Jurkat, Clone E6-1 (cell line): Measurements from ENCODE around the gene RPTOR.

Experiments used
- DNase-seq: peaks from one replicate; pipeline ENCODE4 v3.0.0-alpha.2; 2011; ENCODE audit warnings: low read depth, low spot score
- H3K4me3 ChIP-seq: 2 replicates; pipeline ENCODE4 v1.5.1; 2011; ENCODE audit warnings: mild to moderate bottlenecking, low read length, control low read depth, moderate library complexity

Gene RPTOR

DNA sequence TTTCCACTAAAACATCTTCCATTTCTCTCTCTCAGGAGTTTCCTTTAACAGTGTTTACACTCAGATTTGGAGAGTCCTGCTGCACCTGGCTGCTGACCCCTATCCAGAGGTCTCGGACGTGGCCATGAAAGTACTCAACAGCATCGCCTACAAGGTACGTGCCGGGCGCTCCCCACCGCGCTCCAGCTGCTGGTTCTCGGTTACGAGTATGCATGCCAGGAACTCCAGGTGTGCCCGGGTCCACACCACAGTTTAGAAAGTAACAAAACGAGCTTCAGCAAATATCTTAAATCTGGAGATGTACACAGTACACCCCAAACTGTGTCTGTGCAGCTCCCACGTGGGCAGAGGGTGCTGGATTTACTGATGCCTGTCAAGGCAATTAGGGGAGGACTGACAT lies 364.1 kb downstream of the RPTOR start:
- no peak overlapping the region for H3K4me3 ChIP-seq
- DNase-seq: no peak

DNA sequence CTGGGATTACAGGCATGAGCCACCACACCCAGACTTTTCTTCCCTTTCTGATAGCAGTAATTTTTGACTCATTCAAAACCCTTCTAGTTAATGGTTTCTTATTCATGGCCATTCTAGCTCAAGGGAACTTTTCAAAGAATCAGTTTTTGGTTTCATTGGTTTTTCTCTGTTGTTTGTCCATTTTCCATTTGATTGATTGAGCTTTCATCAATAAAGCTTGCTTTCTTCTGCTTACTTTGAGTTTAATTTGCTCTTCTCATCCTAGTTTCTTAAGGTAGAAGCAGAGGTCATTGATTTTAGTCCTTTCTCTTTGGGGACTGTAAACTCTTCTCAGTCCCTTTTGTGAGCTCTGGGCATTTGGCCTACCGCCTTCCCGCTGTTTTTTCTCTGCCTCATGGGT lies 365.0 kb downstream of the RPTOR start:
- no peak overlapping the region for H3K4me3 ChIP-seq
- DNase-seq: no peak

DNA sequence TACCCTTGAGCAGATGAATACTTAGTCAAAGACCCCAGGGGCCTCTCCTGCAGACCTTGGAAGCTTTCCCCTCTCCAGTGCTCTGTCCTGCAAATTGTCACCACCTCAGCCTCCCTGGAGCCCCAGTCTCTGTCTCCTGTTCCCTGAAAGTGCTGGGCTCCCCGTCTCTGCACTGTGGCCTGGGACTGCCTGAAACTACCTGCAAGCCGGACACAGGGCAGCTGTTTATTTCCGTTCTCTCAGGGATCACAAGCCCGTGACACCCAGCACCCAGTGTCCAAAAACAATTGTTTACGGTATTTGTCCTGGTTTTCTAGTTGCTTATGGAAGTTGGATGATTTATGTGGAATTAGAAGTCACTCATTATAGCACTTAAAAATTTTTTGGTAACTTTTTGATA lies 365.4 kb downstream of the RPTOR start:
- no peak for DNase-seq
- H3K4me3 ChIP-seq: no peak overlapping the region

DNA sequence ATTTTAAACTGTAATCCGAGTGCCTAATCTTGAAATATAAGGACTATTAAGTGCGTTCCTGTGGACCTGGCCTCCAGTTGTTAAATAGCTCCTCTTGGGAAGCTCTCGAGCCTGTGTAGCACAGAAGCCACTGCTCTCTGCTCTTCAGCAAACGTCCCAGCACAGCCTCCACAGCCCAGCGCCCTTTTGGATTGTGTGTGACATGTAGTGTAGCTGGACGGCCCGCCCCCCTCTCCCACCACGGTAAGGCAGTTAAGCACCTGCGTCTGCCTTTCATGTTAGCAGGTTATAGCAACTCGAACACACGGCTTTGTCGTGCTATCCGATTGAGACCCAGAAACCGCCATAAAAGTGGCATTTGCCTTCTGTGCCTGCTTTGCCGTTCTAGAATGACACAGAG lies 367.8 kb downstream of the RPTOR start:
- H3K4me3 ChIP-seq: no peak overlapping the region
- no peak for DNase-seq

DNA sequence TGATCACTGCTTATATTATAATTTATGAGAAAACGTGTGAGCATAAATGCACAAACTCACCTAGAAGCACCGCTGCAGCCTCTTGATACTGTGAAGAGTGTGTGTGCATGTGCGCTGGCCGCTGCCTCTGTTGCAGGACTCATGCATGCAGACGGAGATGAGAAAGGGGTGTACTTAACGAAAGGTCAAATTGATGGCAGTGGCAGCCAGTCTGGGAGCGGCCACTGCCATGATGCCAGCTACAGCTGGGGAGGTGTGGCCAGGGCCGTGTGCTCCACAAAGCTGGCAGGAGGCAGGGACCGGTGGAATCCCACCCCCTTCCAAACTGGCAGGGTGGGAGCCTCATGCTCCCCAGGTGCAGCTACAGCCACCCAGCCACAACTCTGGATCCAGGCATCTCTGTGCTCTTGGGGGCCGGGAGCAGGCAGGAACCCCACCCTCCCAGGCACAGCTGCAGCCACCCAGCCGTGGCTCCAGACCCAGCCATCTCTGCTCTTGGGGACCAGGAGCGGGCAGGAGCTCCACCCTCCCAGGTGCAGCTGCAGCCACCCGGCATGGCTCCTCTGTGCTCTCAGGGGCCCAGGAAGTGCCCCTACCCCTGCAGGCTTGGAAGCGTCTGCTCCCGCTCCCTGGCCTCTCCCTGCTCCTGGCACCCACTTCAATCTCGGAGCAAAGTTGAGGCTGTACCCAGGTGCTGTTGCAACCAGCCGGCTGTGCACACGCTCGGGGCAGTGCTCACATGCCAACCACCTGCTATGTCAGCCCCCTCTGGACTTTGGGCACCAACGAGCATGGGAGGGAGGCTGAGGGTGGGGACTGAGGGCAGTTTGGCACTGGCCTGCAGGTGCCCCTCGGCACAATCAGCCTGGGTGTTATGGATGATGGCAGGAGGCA lies 369.5 kb downstream of the RPTOR start:
- no peak overlapping the region for H3K4me3 ChIP-seq
- DNase-seq: no peak

DNA sequence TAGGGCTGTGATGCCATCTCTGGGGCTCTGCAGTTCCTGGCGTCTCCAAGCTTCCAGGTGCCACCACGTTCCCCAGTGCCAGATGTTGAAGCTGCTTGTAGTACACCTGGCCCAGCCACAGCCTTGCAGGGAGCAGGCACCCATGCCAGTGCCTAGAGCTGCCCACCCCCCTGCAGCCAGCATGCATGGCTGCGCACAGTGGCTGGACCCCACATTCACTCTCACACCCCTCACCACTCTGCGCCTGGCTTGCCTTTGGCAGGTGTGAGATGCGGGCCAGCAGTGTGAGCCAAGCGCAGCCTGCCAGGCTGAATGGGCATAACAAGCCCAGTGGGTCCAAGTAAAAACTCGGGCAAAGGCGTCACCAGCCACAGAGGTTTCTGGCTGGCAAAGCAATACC lies 371.6 kb downstream of the RPTOR start:
- no peak for DNase-seq
- no peak overlapping the region for H3K4me3 ChIP-seq

DNA sequence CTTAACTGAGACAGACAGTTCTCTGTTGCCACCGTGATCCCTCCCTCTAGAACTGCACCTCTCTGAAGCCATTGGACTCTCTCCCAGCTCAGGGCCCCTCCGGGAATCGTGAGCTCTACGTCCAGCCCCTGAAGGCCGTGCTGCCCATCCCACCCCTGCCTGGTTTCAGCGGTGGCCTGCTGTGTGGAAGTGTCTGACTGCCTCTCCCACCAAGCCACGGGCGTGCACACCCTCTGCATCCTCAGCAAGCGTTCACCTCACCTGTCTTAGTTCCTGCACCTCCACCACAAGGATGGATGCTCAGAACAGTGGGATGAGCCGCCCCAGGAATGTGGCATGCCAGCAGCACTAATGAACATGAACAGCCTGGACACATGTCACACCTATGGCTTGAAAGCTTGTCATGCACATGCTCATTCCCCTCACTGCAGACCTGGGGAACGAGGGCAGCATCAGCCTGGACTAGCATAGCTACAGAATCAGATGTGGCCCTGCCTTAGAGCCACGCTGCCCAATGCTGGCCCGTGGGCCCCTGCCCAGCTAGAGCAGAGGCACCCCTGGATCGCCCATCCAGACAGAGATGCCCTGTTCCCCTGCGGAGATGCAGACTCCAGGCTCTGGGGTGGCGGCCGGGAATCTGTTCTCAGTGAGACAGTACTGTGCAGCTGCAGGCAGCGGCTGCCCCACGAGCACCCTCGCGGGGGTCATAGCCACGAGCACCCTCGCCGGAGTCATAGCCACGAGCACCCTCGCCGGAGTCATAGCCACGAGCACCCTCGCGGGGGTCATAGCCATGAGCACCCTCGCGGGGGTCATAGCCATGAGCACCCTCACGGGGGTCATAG lies 373.3 kb downstream of the RPTOR start:
- no peak for DNase-seq

DNA sequence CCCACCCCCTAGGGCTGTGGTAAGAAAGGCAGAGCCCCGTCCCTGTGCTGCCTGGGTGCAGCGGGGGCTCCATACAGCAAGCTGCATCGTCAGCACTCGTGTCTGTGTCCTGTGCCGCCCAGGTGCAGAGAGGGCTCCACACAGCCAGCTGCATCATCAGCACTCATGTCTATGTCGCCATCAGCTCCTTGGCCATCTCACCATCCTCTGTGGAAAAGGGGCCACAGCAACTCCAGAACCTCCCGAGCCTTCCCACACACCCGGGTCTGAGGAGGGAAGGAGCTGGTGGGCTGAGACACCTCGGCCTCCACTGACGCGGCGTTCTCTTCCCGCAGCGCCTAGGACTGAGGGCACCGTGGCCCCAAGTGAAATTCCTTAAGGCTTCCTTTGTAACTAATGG lies 374.1 kb downstream of the RPTOR start:
- no peak for DNase-seq
- H3K4me3 ChIP-seq: no peak overlapping the region

More for the DNA sequence above, 373.3 kb downstream of the RPTOR start:
- H3K4me3 ChIP-seq: no peak overlapping the region

DNA sequence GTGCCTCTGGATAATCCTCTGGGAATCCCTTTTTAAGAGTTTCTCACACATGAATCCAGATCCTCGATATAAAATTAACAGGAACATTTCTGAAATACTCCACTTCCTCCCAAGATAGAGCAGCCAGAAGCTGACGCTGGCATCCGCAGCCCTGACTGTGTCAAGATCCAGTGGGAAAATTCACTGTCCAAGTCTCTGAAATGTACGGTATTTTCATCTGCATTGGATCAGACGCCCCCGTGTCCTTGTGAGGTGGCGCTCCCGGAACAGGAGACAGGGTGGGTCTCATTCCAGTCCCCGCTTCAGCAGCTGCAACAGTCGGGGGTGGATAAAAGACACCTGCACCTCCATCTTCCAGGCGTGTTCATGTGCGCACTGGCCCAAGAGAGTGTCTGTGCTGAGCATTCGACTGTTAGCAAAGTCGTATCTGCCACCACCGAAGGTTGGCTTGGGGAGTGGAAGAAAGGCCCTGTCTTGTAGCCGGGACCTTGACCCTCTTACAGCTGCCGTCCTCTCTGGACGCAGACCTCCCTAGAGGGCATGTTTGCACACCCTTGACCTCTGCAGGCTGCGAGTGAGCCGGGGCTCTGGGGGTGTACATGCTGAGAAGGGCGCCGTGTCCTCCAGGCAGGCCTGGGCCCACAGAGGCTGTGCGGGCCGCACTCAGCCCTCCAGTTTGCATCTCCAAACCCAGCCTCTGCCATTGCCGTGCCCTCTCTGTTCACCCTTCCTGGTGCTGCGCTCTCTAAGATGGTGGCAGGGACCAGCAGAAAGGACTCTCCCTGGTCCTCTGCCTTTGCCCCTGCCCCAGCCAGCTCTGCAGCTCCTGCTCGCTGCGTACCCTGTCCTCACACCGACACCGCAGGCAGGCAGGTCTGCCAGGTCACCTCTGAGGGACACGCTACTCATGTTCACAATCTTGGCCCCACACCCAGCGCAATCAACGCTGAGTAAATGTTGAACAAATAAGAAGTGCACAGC lies 375.0 kb downstream of the RPTOR start:
- no peak overlapping the region for H3K4me3 ChIP-seq
- DNase-seq: no peak

DNA sequence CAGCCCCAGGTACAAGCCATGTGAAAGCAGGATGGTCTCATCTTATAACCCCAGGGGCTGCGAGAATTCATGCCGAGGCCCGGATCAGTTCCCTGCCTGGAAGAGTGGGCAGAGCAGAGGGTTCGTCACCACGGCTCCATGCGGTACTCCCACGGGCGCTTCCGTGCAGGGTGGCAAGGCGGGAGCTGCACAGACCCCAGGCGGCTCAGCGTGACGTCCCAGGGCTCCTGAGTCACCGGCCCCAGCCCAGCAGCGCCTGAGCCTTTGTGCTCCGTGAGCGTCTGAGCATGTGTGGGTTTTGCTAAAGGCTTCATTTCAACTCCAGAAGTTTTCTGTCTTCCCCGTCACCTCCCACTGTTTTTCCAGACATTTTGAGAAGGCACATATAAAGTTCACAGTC lies 375.8 kb downstream of the RPTOR start:
- H3K4me3 ChIP-seq: no peak overlapping the region
- DNase-seq: no peak

DNA sequence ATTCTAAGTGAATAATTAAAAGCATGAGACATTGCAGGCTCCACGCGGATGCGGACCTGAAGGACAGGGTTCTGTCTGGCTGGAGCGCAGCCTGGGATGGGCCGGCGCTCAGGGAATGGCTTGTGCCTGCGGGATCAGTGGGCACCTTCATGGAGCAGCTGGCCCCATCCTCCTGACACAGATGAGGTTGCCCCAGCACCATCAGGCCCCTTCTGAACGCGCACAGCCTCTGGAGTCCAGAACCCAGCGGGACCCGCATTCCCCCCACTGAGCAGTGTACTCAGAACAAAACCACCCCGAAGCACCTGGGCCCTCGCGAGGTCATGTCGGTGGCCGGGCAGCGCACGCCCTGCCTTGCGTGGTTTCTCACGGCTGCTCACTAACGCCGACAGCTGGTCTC lies 376.5 kb downstream of the RPTOR start:
- H3K4me3 ChIP-seq: no peak overlapping the region
- no peak for DNase-seq

DNA sequence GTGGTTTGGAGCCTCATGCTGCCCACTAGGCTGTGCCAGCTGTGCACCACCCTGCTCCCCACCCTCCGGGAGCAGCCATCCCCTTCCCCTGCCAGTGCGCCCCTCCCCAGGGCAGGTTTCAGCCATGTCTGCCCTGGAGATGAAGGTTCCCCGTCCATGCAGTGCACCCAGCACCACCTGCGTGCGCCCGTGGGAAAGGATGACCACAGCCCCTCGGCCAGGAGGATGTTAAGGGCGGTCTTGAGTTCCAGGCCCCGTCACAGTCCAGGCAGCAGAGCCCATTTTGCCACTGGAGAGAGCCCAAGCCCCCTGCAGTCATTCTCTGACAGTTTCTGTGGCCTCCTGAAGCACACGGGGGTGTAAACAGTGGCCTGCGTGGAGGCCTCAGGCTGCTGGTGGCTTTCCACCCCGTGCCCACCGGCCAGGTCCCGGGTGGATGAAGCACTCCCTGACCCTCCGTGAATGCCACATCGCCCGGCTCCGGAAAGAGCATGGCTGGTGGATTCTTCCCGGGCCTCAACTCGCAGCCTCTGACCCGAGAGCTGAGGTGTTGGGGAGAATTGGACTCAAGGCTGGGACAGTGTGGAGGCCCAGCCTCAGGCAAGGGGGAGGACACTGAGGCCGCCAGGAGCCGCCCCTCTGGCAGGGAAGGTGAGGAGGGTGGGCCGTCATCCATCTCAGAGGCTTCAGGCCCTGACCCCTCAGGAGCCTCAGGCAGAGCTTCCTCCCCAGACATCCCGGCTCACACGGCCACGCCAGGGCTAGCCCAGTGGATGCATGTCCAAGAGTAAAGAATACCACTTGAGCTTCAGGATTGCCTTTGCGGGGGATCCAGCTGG lies 377.3 kb downstream of the RPTOR start:
- no peak for DNase-seq
- no peak overlapping the region for H3K4me3 ChIP-seq

DNA sequence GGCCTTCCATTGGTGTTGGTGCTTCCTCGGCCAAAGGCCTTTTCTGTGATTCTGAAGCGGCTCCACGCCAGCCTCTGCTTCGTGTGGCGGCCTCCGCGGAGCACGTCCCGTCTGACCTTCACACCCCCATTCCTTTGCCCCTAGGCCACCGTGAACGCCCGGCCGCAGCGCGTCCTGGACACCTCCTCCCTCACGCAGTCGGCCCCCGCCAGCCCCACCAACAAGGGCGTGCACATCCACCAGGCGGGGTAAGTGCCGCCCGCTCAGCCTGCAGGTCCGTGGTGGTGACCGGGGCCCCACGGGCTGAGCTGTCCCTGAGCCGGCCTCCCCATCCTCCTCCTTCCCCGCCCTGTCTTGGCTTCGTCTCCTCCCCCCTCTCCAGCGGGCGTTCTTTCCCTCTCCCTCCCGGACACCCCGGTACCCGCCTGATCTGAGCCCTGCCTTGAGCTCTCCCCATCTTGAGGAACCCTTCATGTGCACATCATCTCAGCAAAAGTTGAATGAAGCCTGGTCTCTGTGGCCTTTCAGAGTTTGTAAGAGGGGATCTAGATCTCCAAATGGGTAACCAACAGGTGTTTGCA lies 378.0 kb downstream of the RPTOR start:
- no peak overlapping the region for H3K4me3 ChIP-seq
- DNase-seq: no peak

DNA sequence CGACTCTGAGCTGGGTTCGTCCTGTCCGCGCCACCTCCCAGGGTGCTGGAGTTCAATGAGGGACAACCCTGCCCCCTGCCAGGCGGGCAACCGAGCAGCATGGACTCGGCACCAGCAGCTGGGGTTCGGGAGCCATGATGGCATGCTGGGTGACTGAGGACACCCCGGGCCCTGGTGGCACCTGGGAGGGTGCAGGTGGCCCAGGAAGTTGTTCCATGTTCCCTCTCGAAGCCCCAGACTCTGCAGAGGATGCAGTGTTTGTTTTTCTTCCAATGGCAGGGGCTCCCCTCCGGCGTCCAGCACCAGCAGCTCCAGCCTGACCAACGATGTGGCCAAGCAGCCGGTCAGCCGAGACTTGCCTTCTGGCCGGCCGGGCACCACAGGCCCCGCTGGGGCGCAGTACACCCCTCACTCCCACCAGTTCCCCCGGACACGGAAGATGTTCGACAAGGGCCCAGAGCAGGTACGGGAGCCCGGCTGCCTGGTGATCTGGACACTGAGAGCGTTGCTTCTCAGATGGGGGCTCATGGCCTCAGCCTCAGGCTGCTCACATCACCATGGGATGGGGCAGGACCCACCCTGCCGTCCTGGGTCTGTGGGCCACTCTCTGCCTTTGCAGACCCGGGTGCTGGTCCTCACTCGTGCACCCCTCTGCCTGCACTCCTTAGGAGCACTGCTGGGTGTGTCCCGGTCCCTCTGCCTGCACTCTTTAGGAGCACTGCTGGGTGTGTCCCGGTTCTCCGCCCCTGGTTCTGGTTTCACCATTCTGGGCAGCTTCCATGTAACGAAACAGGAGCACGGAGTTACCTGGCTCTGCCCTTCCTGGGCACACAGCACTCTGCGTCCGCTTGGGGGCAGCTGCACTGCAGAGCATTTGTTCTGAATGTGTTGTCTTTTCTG lies 378.8 kb downstream of the RPTOR start:
- DNase-seq: no peak
- H3K4me3 ChIP-seq: no peak overlapping the region

DNA sequence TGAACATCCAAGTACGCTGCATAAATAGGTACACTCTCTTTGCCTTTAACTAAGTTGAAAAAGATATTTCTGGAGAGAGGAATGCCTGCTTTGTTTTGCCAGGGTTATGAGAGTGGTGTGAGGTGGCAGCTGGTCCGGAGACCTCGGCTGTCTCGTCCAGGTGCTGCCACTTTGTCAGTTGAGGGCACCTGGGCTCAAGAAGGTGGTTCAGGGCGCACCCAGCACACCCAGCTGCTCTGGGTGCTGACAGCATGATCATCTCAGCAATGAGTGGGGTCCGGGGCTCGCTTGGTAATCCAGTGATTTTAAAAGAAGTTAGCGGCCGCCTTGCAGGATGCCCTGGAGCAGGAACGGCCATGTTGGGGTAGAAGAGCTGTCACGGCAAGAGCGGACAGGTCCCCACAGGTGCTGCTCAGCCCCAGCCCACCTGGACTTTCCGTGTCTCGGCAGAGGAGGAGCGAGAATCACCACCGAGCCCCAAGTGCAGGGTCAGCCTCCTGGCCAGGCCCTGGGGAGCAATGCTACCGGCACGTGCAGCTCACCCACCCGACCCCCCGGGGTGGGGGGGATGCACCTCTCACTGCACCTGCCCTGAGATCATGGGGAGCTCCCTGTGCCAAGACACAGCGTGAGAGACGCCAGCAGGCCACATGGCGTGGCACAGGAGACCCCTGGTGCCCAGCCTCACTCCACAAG lies 379.6 kb downstream of the RPTOR start:
- no peak for DNase-seq
- H3K4me3 ChIP-seq: no peak overlapping the region

DNA sequence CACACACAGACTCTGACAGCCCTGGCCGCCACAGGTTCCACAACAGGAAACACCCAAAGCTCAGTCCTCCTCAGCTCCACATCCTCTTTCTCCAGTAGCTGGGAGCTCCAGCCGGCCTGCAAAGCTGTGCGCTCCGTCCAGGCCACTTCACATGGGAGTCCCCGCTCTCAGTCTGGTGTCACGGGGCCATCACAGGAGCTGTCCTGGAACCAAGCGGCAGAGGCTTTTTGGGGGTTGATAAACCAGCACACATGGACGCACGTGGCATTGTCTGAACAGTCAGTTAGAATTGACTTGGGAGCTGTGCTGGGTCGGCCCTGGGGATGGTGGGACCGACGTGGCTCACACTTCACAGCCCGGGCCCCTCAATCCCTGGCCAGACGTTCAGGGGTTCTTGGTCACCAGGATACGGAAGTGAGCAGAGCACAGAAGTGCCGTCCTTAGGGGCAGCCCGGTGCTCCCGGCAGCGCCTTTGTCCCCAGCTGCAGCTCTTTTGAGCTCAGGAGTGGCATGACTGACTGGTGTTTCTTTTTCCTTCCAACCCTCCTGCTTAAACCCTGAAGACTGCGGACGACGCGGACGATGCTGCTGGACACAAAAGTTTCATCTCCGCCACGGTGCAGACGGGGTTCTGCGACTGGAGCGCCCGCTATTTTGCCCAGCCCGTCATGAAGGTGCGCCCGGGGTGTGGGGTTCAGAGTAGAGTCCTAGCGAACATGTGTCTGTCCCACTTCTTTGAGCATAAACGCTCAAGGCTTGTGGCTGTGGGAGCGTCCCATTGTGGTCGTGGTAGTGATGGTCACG lies 380.4 kb downstream of the RPTOR start:
- DNase-seq: no peak
- no peak overlapping the region for H3K4me3 ChIP-seq
